Nucleus accumbens (tissue), 56 donors: Measurements from ENCODE around the gene OR10A3.

ENCODE experiments used
- DNase-seq, 56 donors: peaks; one replicate each; lab custom pipeline; 2025; lab: John Stamatoyannopoulos, UW

OR10A3 gene

GRCh38 chr11:7944123-7944522 lies 2.6 kb upstream of the OR10A3 start:
- DNase-seq: no peak

GRCh38 chr11:7941146-7941545 lies 362 bp downstream of the OR10A3 start:
- DNase-seq: no peak

DNA sequence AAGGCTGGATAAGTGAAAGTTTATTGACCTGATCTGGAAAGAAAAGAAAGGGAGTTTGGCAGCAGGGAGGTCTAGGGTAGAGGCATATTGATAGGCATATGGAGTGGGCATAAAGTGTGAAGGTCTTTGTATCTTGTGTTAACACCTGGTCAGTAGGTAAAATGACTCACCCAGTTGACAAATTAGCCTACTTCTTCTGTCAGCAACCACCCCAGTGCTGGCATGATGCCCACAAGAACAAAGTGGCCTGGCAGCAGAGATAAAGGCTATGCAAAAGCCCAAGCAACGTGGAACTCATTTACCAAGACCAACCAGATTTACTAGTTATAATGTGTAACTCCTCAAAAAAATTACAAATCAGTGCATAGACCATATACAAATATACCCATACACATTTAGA lies 4.9 kb downstream of the OR10A3 start:
- DNase-seq: no peak

DNA sequence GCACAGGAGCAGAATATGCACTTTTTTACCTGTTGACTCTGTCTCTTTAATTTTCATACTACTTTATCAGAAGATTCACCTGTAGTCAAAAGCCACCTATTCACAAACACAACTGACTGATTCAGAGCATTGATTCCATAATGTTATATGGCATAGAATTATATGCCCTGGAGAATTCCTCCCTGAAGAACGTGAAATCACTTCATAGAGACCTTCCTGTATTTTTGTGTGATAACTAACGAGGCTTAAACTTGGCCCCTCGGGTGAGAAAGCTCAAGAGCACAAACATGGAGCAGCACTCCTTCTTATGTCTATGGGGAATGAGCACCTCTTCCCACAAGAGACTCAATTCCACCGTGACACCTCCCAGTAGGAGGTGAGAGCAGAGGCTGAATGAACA lies 10.3 kb downstream of the OR10A3 start, which contains the start of gene OR10A6:
Gene OR10A6 (minus strand): TSS at position 101 of the 400 bp plus-strand sequence. CDS start 2,606 bp downstream, outside the sequence.
- DNase-seq: no peak

- DNase-seq: no peak
Observed at GRCh38 chr11:7927635-7928034, 13.9 kb downstream of the OR10A3 start.

DNA sequence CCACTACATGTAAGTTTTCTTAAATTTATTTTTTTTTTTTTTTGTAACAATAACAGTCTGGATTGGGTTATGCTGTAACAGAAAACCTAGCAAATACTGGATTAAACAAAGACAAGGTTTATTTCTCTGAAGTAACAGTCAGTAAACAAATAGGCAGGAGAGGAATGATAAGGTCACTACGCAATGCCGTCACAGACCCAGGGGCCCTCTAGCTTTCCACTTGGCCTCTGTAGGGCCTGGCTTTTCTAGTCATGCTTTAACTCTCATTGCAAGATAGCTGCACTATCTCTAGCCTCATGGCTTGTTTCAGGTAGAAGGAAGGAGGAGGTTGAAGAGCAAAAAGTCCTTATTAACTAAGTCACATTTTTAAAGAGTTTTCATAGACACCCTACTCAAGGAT lies 17.0 kb downstream of the OR10A3 start:
- no peak for DNase-seq

GRCh38 chr11:7918141-7918540 lies 23.4 kb downstream of the OR10A3 start:
- DNase-seq: no peak

GRCh38 chr11:7911011-7911410 lies 30.5 kb downstream of the OR10A3 start:
- no peak for DNase-seq

DNA sequence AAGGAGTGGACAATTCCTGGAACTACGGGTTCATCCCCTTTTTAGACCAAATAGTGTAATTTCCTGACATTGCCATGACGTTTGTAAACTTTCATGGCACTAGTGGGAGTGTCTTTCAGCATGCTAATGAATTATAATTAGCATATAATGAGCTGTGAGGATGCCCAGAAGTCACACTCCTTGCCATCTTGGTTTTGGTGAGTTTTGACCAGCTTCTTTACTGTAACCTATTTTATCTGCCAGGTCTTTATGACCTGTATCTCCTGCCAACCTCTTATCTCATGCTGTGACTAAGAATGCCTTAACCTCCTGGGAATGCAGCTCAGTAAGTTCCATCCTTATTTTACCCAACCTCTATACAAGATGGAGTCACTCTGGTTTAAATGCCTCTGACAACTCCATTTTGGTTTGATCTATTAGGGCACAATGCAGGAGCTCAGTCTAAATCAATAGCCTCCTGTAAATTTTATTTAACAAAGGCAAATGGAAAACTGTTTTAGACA lies 31.2 kb downstream of the OR10A3 start:
- DNase-seq: no peak

DNA sequence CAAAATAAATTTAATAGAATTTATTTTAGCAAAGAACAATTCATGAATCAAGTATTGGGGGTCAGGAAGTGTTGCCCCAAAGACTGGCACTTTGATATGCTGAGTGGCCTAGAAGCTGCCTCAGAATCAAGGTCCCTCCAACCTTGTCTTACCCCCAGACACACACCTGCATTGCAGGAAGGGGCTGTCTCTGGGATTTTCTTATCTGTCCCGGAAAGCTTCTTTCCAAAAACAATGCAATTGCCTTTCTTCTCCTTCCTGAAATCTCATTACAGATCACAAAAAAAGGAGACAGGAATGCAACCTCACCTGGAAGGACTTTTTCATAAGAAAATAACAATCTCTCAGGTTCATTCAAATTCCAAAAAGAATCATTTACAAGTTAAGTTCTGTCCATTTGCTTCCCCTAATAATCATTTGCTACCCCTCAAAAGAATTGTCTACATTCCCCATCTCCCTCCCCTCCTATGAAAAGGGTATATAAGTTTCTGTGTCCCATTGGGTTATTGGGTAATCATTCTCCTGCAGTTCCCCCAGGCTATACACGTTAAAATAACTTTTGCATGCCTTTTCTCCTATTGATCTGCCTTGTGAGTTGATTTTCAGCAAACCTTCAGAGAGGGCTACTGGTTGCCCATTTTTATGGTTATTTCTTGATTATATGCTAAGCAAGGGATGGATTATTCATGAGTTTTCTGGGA lies 31.8 kb downstream of the OR10A3 start:
- no peak for DNase-seq

DNA sequence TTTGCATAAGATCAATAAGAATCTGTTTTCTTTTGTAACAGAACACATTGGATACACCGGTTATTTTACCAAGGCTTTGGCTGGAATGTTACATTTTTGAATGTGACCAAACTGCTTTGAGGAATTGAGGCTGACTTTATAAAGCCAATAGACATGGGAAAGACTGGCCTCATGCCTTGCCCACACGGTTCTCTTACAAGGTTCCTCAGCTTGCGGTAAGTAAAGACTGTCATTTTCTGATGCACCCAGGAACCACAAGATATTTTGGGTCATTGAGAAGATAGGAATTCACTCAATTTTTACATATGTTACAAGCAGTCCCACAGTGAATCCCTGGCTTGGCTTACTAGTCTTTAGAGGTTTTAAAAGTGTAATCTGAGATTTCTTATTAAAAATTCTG lies 34.4 kb downstream of the OR10A3 start:
- DNase-seq: no peak

DNA sequence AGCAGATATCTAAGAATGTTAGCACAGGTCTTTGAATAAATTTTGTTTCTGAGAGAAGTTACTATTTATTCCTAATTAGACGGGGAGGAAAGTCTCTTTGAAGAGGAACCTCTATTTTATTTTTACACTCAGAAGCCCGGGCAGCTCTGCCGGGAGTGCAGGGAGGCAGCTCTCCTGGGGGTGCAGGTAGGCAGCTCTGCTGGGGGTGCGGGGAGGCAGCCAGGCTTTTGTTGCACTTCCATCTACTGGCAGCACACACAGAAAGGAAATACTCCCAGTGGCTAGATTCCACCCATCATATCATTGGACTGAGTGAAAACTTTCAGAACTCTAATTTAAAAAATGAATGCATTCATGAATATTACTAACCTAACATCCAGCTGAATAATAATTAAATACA lies 35.0 kb downstream of the OR10A3 start:
- DNase-seq: no peak

DNA sequence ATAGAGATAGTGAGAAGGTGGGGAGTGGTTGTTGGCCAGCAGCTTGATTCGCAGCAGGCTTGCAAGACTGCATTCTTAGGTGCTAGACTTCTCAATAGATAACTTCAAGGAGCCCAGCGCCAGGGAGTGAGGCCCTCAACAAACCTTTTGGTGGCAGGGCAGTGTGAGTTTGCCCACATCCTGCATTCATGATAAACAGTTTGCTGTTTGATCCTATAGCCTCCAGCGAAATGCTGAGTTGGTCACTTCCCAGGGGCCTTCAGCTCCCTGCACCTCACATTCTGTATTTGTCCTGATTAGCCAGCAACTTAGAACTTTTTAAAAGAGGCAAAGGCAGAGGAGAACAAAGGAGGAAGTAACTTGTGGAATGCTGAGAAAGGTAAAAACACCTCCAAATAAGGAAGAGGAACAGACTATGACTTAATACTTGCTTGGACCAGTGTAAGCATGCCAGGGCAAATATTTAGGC lies 35.5 kb downstream of the OR10A3 start:
- DNase-seq: no peak

DNA sequence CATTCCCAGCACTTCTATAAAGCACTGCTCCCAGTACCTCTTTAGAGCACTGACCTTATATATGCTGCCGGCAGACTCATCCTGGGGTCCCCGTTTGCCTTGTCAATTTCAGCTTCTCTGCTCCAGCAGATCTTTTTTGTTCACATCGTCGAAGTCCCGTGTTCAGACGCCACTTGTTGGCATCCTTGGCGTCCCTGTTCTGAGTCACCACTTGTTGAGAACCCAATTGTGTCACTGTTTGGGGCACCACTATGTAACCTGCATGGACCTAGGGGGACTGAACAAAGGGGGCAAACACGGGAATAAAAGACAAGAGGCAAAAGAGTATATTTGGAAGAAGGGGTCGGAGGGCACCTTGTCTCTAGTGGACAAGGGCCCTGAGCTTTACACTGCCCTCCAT lies 36.0 kb downstream of the OR10A3 start:
- no peak for DNase-seq

DNA sequence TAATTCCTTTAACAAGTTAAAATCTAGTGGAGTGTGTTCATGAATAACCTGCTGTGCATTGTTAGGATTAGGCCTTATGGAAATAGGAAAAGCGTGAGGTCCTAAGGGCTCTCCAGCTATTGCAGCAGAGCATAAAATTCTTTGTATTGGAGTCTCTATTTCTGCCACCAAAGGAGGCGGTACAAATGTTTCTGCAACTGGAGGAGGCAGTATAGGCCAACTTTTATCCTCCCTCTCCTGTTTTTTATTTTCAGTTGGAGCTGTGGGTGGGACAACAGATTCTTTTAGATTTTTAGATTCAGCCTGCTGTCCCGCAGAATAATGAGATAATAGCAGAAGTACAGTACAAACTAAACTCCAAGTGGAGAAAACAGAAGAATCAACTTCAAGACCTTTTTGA lies 36.6 kb downstream of the OR10A3 start:
- no peak for DNase-seq

GRCh38 chr11:7903940-7904339 lies 37.6 kb downstream of the OR10A3 start:
- no peak for DNase-seq

- DNase-seq: no peak
Observed at GRCh38 chr11:7901319-7901854, 40.1 kb downstream of the OR10A3 start.

DNA sequence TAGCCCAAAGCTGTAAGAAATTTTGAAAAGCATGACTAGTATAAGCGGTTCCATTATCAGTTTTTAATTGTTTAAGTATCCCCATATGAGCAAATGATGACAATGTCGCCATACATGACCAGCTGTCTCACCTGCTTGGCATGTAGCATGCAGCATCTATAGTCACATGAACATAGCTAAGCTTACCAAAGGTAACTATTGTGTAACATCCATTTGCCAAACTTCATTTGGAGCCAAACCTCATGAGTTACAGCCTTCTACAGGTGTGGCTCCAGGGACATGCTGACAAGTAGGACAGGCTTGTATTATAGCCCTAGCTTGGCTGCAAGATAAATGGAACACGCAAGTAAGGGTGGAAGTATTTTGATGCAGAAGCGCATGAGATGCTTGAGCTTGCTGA lies 40.8 kb downstream of the OR10A3 start:
- DNase-seq: no peak

DNA sequence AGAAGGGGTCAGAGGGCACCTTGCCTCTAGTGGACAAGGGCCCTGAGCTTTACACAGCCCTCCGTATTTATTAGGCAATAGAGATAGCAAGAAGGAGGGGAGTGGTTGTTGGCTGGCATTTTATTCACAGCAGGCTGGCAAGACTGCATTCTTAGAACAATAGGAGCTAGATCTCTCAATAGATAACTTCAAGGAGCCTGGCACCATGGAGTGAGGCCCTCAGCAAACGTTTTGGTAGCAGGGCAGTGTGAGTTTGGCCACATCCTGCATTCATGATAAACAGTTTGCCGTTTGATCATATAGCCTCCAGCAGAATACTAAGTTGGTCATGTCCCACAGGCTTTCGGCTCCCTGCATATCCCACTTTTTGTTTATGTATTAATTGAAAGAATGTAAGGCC lies 42.1 kb downstream of the OR10A3 start:
- no peak for DNase-seq

- no peak for DNase-seq
Observed at GRCh38 chr11:7898666-7899283, 42.7 kb downstream of the OR10A3 start.

DNA sequence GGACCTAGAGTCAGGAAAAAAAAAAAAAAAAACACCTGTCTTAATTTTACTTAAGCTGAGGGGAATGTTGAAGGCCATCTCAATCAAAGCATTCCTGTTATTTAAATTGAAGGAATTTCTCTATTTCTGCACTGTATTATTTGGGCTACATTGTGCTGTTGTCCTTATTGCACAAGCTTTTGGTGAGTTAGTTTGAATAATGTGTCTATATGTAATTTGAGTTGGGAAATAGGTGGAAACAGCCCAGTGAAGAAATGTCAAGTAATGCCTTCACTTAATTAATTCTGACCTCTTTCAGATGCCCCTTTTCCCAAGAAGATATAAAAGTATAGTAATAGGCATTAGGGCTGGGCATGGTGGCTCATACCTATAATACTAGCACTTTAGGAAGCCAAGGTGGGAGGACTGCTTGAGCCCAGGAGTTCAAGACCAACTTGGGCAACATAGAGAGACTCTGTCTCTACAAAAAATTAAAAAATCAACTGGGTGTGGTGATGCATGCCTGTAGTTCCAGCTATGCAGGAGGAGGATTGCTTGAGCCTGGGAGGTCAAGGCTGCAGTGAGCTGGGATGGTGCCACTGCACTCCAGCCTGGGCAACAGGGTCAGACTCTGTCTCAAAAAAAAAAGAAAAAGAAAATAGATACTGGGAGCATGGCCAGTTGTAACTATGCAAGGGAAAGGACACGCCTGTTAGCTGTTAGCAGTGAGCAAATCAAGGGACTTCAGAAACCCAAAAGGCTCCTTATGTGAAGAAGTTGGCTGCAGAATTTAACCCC lies 45.3 kb downstream of the OR10A3 start:
- no peak for DNase-seq
